GM12878 (cell line): ENCODE results near the gene ZSWIM5.

ENCODE experiments used
- ETV6 ChIP-seq, 2 experiments: fragments of 450-650 bp in 1 of 2; IDR thresholded peaks in 1 of 2; conservative IDR thresholded peaks in 1 of 2; 2 replicates each; pipeline ENCODE4 v1.6.1; 2014; ENCODE audit warnings: antibody characterized with exemption in 1 of 2, borderline replicate concordance in 1 of 2, low read depth in 1 of 2, mild to moderate bottlenecking in 1 of 2, moderate library complexity in 1 of 2
- ZNF24 ChIP-seq: fragments of 450-650 bp; IDR thresholded peaks from 2 replicates; pipeline ENCODE4 v1.6.1; 2017; ENCODE audit warnings: antibody characterized with exemption, mild to moderate bottlenecking
- TF ChIP-seq, protein P1 (sequence below), 3 experiments: IDR thresholded peaks in 2 of 3; conservative IDR thresholded peaks in 1 of 3; 2 replicates each; pipeline ENCODE4 v1.5.1; 2011; ENCODE audit warnings: low read depth in 3 of 3, low read length in 3 of 3, mild to moderate bottlenecking in 3 of 3, control low read depth in 2 of 3, moderate library complexity in 2 of 3, inconsistent platforms in 1 of 3, mixed read lengths in 1 of 3; ENCODE audit not compliant: control insufficient read depth in 2 of 3, insufficient read depth in 1 of 3; ENCODE audit errors: extremely low read depth in 1 of 3

- TF ChIP-seq ZNF24 (no peak), ETV6 (conservative IDR thresholded peaks at IDR 0.05 in 1 of 2, IDR thresholded peaks at IDR 0.05 in 1 of 2; ENCODE audit: borderline replicate concordance in 1 of 2, low read depth in 1 of 2) (no peak)
- TF ChIP-seq, protein P1, sequence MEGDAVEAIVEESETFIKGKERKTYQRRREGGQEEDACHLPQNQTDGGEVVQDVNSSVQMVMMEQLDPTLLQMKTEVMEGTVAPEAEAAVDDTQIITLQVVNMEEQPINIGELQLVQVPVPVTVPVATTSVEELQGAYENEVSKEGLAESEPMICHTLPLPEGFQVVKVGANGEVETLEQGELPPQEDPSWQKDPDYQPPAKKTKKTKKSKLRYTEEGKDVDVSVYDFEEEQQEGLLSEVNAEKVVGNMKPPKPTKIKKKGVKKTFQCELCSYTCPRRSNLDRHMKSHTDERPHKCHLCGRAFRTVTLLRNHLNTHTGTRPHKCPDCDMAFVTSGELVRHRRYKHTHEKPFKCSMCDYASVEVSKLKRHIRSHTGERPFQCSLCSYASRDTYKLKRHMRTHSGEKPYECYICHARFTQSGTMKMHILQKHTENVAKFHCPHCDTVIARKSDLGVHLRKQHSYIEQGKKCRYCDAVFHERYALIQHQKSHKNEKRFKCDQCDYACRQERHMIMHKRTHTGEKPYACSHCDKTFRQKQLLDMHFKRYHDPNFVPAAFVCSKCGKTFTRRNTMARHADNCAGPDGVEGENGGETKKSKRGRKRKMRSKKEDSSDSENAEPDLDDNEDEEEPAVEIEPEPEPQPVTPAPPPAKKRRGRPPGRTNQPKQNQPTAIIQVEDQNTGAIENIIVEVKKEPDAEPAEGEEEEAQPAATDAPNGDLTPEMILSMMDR (IDR thresholded peaks at IDR 0.05 in 2 of 3, conservative IDR thresholded peaks at IDR 0.05 in 1 of 3; ENCODE audit: control insufficient read depth in 2 of 3, extremely low read depth in 1 of 3, insufficient read depth in 1 of 3, low read depth in 3 of 3, low read length in 3 of 3) = no peak
These were observed 15.3 kb upstream of the ZSWIM5 start for GRCh38 chr1:45221716-45222115.
